MM.1S (cell line): ENCODE measurements around the gene HIVEP2.

Experiments
- DNase-seq: peaks from one replicate; pipeline ENCODE4 v3.0.0-alpha.2; 2015
- H2AFZ ChIP-seq: fragments of 300-600 bp; sonication (generic); 2 replicates; pipeline ENCODE4 v1.6.0; 2016; ENCODE audit warnings: antibody characterized with exemption, low read length
- H3F3A ChIP-seq: fragments of 300-600 bp; sonication (generic); 2 replicates; pipeline ENCODE4 v1.6.1; 2016; ENCODE audit warnings: mild to moderate bottlenecking, antibody characterized with exemption, low read length, moderate library complexity, mixed read lengths; ENCODE audit not compliant: insufficient read depth
- H3K27ac ChIP-seq: fragments of 300-600 bp; sonication (generic); 2 replicates; pipeline ENCODE4 v1.5.1; 2016; ENCODE audit warnings: mild to moderate bottlenecking, low read length
- H3K27me3 ChIP-seq: fragments of 300-600 bp; sonication (generic); replicated peaks from 2 replicates; pipeline ENCODE4 v1.6.0; 2016; ENCODE audit warnings: low read length; ENCODE audit not compliant: insufficient read depth
- H3K36me3 ChIP-seq: fragments of 300-600 bp; sonication (generic); replicated peaks from 2 replicates; pipeline ENCODE4 v1.6.1; 2016; ENCODE audit warnings: mild to moderate bottlenecking, low read length, mixed read lengths; ENCODE audit not compliant: insufficient read depth
- H3K4me1 ChIP-seq: fragments of 300-600 bp; sonication (generic); 2 replicates; pipeline ENCODE4 v1.6.1; 2016; ENCODE audit warnings: low read length, mixed read lengths
- H3K4me2 ChIP-seq: fragments of 300-600 bp; sonication (generic); 2 replicates; pipeline ENCODE4 v1.6.0; 2016; ENCODE audit warnings: low read depth, low read length
- H3K4me3 ChIP-seq: fragments of 300-600 bp; sonication (generic); 2 replicates; pipeline ENCODE4 v1.5.1; 2016; ENCODE audit warnings: low read length, mixed read lengths
- H3K79me2 ChIP-seq: fragments of 300-600 bp; sonication (generic); 2 replicates; pipeline ENCODE4 v1.6.1; 2016; ENCODE audit warnings: mixed run types, low read length, mixed read lengths
- H3K9ac ChIP-seq: fragments of 300-600 bp; sonication (generic); 2 replicates; pipeline ENCODE4 v1.6.1; 2016; ENCODE audit warnings: low read length, mixed read lengths
- H3K9me2 ChIP-seq: fragments of 300-600 bp; sonication (generic); replicated peaks from 2 replicates; pipeline ENCODE4 v1.6.1; 2016; ENCODE audit warnings: mild to moderate bottlenecking, low read length, mixed read lengths; ENCODE audit not compliant: insufficient read depth
- H3K9me3 ChIP-seq: fragments of 300-600 bp; sonication (generic); replicated peaks from 2 replicates; pipeline ENCODE4 v1.6.1; 2016; ENCODE audit warnings: mild to moderate bottlenecking, low read length, mixed read lengths; ENCODE audit not compliant: insufficient read depth
- H4K20me1 ChIP-seq: fragments of 300-600 bp; sonication (generic); 2 replicates; pipeline ENCODE4 v1.6.1; 2016; ENCODE audit warnings: mild to moderate bottlenecking, low read length, moderate library complexity, mixed read lengths; ENCODE audit not compliant: insufficient read depth
- CTCF ChIP-seq: fragments of 300-600 bp; sonication (generic); IDR thresholded peaks from 2 replicates; pipeline ENCODE4 v1.5.1; 2016; ENCODE audit warnings: antibody characterized with exemption, low read length, mixed read lengths
- EZH2 ChIP-seq: fragments of 300-600 bp; sonication (generic); optimal IDR thresholded peaks from 2 replicates; pipeline ENCODE3; 2017; ENCODE audit warnings: low read depth, mild to moderate bottlenecking, antibody characterized with exemption, low read length, mixed read lengths
- EZH2phosphoT487 ChIP-seq: fragments of 300-600 bp; sonication (generic); IDR thresholded peaks from 2 replicates; pipeline ENCODE4 v1.6.1; 2018; ENCODE audit warnings: antibody characterized with exemption, low read length

HIVEP2 gene

GRCh38 chr6:142848976-142849375 is 96.0 kb downstream of the HIVEP2 start:
- peaks cover 24% of the 10 kb centered on the region for H3K79me2 ChIP-seq
- peak overlapping the region; percentile 21; the same call in 1 of the 2 replicates for H3K4me2 ChIP-seq
- no peak for TF ChIP-seq EZH2phosphoT487
- TF ChIP-seq EZH2 = no peak
- TF ChIP-seq CTCF = no peak
- no peak overlapping the region; the same call in 1 of the 2 replicates for H3K9ac ChIP-seq
- H3K36me3 ChIP-seq = no peaks in the 10 kb centered on the region
- no peaks in the 10 kb centered on the region for H3K27me3 ChIP-seq
- DNase-seq = no peak
- no peaks in the 10 kb centered on the region for H3K9me2 ChIP-seq
- H3F3A ChIP-seq = peaks cover 25% of the 10 kb centered on the region
- no peaks in the 10 kb centered on the region for H4K20me1 ChIP-seq
- no peak overlapping the region for H2AFZ ChIP-seq
- no peak overlapping the region for H3K4me3 ChIP-seq
- no peaks in the 10 kb centered on the region for H3K9me3 ChIP-seq
- peaks cover 69% of the 10 kb centered on the region for H3K4me1 ChIP-seq
- H3K27ac ChIP-seq = peak overlapping the region; percentile 99; the same call in 1 of the 2 replicates

GRCh38 chr6:142848156-142848555 is 96.8 kb downstream of the HIVEP2 start:
- Histone ChIP-seq H3K4me3 (no peak overlapping the region), H3K9ac (no peak overlapping the region), H2AFZ (no peak overlapping the region), H4K20me1 (no peaks in the 10 kb centered on the region), H3K27me3 (no peaks in the 10 kb centered on the region), H3K36me3 (no peaks in the 10 kb centered on the region), H3K79me2 (peaks cover 25% of the 10 kb centered on the region), H3K9me2 (no peaks in the 10 kb centered on the region), H3K9me3 (no peaks in the 10 kb centered on the region), H3F3A (peaks cover 28% of the 10 kb centered on the region), H3K4me2 (no peak overlapping the region; the same call in 1 of the 2 replicates), H3K27ac (peak overlapping the region; percentile 99; the same call in 1 of the 2 replicates), H3K4me1 (peaks cover 61% of the 10 kb centered on the region)
- TF ChIP-seq CTCF (no peak), EZH2phosphoT487 (no peak), EZH2 (no peak)
- no peak for DNase-seq

GRCh38 chr6:142846883-142847287 is 98.1 kb downstream of the HIVEP2 start:
- no peak for TF ChIP-seq EZH2
- TF ChIP-seq EZH2phosphoT487 = no peak
- TF ChIP-seq CTCF = no peak
- Histone ChIP-seq H3K79me2 (peaks cover 25% of the 10 kb centered on the region), H3K9me3 (no peaks in the 10 kb centered on the region), H3K4me2 (peak overlapping the region; percentile 93), H3F3A (peaks cover 39% of the 10 kb centered on the region), H3K9ac (peak overlapping the region; percentile 94), H3K9me2 (no peaks in the 10 kb centered on the region), H3K27ac (peak overlapping the region; percentile 99), H2AFZ (no peak overlapping the region), H3K36me3 (no peaks in the 10 kb centered on the region), H3K4me3 (no peak overlapping the region), H3K4me1 (peaks cover 52% of the 10 kb centered on the region), H3K27me3 (no peaks in the 10 kb centered on the region), H4K20me1 (no peaks in the 10 kb centered on the region)
- DNase-seq = peak; percentile 13
